Activated T-helper 1 cell treated with Interleukin-2 at 50 U/mL for 16 hours (primary cell): ENCODE results near the gene JMJD1C.
"Not testable (repeated sequence)": the region's sequence is repeated elsewhere in the genome, so short reads cannot be mapped to it uniquely, and the experiment has no call there.

Experiments used
- DNase-seq: peaks from one replicate; pipeline ENCODE4 v3.0.0-alpha.2; 2020; ENCODE audit warnings: low read depth

Gene JMJD1C, protein sequence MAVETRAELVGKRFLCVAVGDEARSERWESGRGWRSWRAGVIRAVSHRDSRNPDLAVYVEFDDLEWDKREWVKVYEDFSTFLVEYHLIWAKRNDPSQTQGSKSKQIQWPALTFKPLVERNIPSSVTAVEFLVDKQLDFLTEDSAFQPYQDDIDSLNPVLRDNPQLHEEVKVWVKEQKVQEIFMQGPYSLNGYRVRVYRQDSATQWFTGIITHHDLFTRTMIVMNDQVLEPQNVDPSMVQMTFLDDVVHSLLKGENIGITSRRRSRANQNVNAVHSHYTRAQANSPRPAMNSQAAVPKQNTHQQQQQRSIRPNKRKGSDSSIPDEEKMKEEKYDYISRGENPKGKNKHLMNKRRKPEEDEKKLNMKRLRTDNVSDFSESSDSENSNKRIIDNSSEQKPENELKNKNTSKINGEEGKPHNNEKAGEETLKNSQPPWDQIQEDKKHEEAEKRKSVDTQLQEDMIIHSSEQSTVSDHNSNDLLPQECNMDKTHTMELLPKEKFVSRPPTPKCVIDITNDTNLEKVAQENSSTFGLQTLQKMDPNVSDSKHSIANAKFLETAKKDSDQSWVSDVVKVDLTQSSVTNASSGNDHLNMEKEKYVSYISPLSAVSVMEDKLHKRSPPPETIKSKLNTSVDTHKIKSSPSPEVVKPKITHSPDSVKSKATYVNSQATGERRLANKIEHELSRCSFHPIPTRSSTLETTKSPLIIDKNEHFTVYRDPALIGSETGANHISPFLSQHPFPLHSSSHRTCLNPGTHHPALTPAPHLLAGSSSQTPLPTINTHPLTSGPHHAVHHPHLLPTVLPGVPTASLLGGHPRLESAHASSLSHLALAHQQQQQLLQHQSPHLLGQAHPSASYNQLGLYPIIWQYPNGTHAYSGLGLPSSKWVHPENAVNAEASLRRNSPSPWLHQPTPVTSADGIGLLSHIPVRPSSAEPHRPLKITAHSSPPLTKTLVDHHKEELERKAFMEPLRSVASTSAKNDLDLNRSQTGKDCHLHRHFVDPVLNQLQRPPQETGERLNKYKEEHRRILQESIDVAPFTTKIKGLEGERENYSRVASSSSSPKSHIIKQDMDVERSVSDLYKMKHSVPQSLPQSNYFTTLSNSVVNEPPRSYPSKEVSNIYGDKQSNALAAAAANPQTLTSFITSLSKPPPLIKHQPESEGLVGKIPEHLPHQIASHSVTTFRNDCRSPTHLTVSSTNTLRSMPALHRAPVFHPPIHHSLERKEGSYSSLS (N-terminal part only)

DNA sequence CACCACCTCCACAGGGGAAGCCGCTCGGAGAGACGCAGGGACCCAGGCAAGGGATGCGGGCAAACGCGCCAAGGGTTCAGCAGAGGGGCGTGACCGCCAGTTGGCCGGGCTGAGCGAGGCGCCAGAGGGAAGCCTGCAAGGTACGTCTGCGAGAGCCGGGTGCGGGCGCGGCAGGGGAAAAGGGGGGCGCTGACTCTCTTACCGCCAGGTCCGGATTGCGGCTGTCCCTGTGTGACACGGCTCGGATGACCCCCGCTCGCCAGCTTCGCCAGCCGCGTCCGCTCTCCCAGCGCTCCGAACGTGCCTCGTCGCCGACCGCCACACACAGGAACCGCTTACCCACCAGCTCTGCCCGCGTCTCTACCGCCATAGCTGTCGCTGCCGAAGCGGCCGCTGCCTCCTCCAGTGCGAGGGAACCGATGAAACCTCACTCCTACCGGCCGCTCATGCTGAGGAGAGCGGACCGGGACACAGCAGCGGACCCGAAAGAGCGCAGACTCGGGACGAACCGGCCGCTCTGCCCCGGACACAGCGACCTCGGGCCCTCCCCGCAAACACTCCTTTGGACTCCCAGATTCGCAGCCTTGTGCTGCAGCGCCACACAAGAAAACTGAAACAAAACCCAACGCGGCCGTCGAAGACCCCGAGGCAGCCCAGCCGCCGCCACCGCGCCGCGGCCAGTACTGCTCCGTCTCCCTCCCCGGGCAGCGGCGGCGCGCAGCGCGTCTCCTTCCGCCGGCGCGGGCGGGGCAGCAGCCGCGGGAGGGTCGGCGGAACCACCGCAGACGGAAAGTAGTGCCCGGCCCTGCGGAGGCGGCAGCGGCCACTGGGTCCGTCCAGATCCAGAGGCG lies at the start of gene JMJD1C:
Gene JMJD1C, minus strand, starts transcription at position 685 of the 851 bp plus-strand sequence. Its CDS starts 315 bp downstream, at position 370.
- peak; percentile 39 for DNase-seq

DNA sequence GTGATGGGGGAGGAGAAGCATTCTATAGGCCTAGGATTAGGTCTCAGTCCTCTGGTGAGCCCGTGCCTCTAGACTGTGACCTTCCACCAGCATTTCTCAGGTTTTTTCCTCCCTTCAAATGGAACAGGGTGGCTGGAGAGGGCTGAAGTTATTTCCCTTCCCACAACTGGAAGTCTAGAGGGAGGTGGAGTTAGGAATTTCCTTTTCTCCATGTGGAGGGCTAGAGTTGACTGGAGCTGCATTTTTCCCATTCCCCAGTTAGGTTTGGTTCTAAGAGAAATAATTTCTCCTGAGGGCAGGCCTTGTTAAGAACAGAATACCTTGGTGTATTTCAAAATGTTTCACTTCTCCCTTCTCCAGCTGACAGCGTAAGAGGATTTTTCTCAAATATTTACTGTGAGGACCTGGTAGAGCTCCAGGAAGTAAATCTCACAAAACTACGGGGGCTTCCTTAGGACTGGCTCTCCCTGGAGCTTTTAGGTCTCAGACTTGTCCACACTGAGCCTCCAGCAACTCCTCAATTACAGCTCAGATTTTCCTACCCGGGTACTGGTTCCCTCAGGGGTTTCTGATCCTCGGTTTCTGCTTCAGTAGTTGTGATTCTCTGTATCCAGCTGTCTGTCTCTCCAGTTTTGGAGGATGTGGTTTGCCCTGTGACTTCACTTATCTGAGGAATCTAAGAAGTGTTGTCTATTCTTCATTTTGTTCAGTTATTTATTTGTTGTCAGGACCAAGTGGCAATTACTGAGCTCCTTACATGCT lies 49.4 kb upstream of the JMJD1C start:
- DNase-seq: no peak

DNA sequence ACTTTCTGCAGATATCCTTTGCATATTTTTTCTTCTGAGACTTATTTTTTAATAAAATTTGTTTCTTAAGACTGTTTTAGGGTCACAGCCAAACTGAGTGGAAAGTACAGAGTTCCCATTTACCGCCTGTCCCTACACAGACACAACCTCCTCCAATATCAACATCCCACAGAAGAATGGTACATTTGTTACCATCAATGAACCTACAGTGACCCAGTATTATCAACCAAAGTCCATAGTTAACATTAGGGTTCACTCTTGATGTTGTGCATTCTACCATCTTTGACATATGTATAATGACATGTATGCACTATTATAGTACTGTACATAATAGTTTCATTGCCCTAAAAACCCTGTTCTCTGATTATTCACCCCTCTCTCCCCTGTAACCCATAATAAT lies 40.8 kb upstream of the JMJD1C start:
- no peak for DNase-seq

DNA sequence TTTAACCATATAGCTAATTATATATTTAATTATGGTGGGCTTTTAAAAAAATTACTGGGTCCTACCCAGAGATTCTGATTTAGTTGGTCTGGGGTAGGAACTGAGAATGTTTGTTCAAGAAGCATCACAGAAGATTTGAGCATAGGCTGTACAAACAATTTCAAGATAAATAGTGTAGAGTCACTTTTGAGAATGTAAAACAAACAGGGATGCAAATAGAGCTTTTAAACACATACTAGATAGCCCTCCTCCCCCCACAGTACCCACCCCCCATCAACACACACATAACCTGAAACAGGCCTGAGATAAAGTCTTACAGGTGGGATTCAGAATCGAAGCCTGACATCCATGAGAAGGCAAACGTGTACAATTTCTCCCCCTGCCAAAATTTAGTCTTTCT lies 39.8 kb upstream of the JMJD1C start:
- DNase-seq: no peak

DNA sequence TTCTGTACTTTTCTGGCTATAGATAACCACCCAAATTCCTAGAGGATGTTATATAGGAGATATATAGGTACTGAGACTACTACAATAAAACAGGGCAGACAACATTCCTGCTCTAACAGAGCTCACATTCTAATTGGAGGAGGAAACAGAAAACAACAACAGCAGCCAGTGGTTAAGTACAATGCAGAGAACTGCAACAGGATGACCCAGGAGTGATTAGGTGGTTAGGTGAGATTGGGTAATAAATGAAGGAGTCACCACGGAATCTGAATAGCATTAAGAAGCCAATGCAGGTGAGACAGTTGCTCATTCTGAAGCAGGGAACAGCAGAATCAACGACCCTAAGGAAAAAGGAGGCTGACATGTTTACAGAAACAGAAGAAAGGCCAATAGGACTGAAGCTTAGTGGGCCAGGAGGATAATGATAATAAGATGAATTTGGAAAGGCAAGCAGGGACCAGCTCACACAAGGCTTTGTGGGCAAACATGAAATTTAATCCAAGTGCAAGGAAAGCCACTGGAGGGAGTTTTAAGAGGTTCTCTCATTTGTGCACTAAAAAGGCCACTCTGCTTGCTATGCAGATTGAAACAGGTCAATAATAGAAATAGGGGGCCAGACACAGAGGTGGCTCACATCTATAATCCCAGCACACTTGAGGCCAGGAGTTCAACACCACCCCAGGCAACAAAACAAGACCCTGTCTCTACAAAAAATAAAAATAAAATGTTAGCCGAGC lies 38.5 kb upstream of the JMJD1C start:
- DNase-seq: no peak

DNA sequence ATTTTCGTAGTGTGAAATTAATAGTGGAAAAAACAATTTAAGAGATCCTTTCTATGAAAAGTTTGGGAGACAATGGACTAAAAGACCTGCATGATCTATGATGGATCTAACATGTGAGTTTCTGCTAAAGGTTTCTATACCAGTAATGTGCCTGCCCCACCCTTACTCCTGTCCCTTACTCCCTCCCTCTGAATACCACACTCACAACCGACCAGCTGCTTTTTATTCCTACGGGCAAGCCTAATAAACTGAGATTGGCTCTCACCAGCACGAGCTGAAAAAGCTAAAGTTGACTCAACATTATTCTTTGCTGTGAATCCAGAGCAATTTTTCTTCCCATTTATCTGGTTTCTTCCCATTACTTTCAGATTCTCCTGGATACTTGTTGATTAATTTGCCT lies 37.6 kb upstream of the JMJD1C start:
- DNase-seq: no peak

DNA sequence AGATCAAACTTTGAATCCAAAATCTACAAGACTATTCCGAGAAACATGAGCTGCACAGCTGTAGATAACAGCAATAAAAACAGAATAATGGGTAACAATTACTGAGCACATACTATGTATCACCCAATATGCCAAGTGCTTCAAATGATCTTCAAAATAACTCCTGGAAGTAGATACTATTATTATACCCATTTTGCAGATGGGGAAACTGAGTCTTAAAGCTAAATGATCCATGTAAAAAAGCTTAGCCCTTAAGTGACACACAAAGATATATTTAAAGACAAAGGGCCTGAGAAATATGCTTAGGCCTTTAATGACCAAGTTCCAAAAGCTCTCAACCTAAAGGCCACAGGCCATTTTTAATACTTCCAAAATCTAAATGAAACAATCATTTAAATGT lies 37.1 kb upstream of the JMJD1C start:
- DNase-seq: no peak

DNA sequence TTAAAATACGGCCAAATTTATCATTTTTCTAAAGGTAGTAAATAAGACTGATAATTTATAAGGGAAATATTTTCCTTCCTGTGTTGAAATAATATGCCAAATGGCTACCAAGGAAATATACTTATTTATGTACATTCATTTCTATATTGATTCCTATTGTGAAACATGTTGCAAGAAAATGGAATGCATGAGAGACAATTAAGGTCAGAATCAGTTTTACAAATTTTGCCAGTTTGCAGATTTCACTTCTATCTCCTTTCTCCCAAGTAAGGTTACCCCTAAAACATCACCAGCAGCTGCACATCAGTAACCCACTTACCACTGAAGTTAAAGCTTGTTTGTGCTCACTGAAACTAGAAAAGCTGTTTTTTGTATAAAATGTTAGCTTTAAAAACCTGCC lies 36.2 kb upstream of the JMJD1C start:
- DNase-seq: no peak

DNA sequence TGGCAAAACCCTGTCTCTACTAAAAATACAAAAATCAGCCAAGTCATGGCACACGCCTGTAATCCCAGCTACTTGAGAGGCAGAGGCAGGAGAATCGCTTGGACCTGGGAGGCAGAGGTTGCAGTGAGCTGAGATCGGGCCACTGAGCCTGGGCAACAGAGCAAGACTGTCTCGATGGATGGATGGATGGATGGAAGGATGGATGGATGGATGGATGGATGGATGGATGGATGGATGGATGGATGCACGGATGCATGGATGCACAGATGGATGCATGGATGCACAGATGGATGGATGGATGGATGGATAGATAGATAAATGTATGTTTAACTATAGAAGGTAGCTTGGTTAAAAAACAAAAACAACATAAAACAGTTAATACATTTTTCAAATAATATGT lies 34.8 kb upstream of the JMJD1C start:
- DNase-seq: not testable (repeated sequence)

DNA sequence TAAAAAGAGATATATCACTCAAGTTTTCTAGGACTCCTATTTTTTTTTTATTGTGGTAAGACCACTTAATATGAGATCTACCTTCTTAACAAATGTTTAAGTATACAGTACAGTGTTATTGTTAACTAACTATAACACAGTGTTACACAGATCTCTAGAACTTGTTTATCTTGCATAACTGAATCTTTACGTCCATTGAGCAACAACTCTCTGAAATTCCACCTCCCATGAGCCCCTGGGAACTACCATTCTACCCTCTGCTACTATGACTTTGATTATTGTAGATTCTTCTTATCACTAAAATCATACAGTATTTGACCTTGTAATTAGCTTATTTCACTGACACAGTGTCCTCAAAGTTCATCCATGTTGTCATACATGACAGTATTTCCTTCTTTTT lies 32.9 kb upstream of the JMJD1C start:
- DNase-seq: no peak

DNA sequence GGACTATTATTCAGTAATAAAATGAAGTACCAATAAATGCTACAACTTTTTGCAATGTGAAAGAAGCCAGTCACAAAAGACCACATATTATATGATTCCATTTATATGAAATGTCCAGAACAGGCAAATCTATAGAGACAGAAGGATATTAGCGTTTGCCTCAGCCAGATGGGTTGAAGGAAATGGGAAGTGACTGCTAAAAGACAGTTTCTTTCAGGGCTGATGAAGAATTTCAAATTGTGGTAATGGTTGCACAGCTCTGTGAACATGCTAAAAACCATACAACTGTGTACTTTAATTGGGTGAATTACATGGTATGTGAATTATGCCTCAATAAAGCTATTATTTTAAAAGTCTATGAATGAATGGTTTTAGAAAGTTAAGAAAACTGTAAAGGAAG lies 31.5 kb upstream of the JMJD1C start:
- no peak for DNase-seq

DNA sequence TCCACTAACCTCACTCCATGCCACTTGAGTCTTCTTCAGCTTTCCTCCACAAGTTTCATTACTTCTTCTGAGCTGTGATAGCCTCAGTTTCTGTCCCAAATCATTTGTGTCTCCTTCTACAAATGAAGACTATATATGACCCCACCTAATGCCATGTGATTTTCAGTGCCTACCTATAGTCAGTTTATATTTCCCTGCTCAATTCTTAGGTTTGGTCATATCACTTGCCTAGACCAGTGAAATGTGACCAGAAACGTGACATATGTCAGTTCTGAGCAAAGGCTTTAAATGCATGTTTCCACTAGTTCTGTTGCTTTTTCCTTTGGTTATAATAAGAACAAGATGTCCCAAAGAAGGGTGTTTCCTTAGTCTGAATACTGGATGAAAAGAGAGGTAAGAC lies 30.8 kb upstream of the JMJD1C start:
- DNase-seq: no peak

DNA sequence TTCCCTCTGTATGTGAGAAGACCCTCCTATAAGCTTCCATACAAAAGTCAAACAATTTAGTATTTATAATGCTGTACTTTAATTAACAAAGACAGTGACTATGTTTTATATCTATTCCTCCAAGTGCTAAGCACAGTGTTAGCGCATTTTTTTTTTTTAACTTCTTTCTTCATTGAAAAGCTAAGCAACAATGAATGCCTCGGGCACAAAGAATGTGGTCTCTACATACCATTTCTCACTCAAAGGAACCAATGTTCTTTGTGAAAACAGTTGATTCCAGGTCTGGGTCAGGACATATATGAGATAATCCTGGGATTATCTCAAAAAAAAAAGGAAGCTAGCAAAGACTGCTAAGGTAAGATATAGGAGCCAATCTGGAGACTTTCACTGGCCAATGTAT lies 29.2 kb upstream of the JMJD1C start:
- DNase-seq: no peak

DNA sequence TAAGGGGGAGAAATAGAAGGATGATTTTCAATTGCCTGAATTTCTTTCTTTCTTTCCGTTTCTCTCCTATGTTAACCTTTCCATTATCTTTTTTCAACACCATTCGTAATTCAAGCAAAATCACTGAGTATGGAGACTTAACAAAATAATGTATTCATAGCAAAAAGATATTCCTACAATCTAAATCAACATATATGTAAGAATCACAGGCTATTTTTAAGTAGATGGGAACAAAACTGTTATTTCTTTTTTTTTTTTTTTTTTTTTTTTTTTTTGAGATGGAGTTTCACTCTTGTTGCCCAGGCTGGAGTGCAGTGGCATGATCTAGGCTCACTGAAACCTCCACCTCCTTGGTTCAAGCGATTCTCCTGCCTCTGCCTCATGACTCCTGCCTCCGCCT lies 27.2 kb upstream of the JMJD1C start:
- DNase-seq: no peak

DNA sequence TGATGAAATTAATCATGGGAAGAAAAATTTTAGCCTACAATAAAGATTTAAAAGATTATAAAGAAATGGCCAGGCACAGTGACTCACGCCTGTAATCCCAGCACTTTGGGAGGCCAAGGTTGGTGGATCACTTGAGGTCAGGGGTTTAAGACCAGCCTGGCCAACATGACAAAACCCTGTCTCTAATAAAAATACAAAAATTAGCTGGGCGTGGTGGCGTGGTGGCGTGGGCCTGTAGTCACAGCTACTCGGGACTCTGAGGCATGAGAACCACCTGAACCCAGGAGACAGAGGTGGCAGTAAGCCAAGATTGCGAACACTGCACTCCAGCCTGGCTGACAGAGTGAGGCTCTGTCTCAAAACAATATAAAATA lies 26.5 kb upstream of the JMJD1C start:
- DNase-seq: not testable (repeated sequence)

DNA sequence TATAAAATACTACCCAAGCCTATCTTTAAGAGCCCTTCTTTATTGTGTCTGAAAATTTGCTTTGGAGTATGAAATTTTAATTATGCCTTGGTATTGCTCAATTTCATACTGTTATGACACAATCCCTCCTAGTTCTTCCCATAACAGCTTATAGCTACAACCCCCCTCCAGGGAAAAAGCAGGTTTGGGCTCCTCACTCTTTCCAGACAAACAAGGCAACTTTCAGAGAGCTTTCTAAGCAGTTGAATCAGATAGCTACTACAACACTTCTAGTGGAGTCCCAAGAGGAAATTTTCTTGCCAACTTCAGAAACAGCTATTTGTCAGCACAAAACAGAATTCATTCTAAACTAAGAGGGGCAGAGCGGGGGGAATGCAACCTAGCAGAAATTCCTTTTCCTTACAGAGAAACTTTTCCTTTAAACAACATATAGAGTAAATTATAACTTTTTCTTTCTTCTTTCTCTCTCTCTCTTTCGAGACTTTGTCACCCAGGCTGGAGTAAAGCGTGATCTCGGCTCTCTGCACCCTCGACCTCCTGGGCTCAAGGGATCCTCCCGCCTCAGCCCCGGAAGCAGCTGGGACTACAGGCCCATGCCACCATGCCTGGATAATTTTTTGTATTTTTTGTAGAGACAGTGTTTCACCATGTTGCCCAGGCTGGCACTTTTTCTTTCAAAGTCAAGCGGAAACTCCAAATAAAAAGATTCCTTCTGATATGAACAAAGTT lies 26.0 kb upstream of the JMJD1C start:
- DNase-seq: no peak

DNA sequence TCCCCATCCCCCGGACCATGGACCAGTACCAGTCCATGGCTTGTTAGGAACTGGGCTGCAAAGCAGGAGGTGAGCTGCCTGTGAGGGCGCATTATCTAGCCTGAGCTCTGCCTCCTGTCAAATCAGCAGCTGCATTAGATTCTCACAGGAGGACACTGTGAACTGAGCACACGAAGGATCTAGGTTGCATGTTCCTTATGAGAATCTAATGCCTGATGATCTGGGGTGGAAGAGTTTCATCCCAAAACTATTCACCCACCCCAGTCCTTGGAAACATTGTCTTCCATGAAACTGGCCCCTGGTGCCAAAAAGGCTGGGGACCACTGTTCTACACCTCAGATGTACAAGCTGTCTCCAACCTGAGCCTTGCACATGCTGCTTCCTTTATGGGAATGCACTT lies 24.1 kb upstream of the JMJD1C start:
- DNase-seq: no peak

DNA sequence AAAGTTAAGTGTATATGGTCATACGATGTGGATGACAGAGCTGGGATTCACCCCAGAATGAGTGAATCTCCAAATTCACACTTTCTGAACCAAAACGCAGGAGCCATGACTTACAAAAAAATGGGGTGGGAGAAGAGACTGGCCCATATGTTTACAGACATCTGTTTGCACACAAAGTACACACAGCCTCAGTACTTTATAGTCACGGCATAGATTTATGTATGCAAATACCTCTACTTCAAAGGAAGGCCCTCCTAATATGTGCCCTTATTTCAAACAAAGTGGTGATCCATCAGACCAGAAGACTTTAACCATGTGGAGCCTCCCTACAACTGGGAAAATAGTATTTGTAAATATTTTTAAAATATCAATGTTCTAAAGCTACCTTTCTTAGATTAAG lies 22.2 kb upstream of the JMJD1C start:
- DNase-seq: no peak

DNA sequence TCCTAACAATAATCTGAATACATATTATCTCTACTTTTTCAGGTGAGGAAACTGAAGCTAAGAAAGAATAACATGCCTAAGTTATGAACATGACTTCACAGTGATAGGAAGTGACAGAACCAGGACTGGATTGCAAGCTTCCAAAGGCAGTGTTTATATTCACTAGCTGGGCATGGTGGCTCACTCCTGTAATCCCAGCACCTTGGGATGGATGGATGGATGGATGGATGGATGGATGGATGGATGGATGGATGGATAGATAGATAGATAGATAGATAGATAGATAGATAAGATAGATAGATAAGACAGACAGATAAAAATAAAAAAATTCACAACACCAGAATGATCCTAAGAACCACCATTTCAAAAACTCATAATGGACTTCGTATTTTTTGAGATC lies 18.2 kb upstream of the JMJD1C start:
- DNase-seq: no peak
